Activated naive CD8-positive, alpha-beta T cell treated with anti-CD3 and anti-CD28 coated beads, Interleukin-2, amount 10 ng/mL, durations not matched to agents 7 days and 5 days (primary cell): ENCODE data around the gene ZNF185. TPM values are rescaled to one million over a fixed set of nuclear protein-coding genes. Genes with fewer than 3 reads are reported as not detected.

ENCODE experiments used
- ATAC-seq: fragments of 150-1000 bp; cut with Tn5 transposase; one replicate; pipeline ENCODE4 v1.10.0; 2021; ENCODE audit warnings: low read depth, moderate library complexity
- POLR2A ChIA-PET: fragments of 350-600 bp; sonication (Branson Sonifier 250); formaldehyde crosslinking; loops from one replicate; lab custom pipeline; 2021; ENCODE audit warnings: antibody characterized with exemption; lab: Charles Lee
- DNase-seq: peaks from one replicate; pipeline ENCODE4 v3.0.0; 2021
- H3K27ac Mint-ChIP-seq: one replicate; pipeline ENCODE4 v1.8.0; 2022; ENCODE audit warnings: mild to moderate bottlenecking, mixed read lengths
- H3K27me3 Mint-ChIP-seq: one replicate; pipeline ENCODE4 v1.8.0; 2022; ENCODE audit warnings: mild to moderate bottlenecking, moderate library complexity, mixed read lengths
- H3K36me3 Mint-ChIP-seq: one replicate; pipeline ENCODE4 v1.8.0; 2021; ENCODE audit warnings: mild to moderate bottlenecking, mixed read lengths
- H3K4me1 Mint-ChIP-seq: one replicate; pipeline ENCODE4 v1.8.0; 2021; ENCODE audit warnings: mixed read lengths
- H3K4me3 Mint-ChIP-seq: one replicate; pipeline ENCODE4 v1.8.0; 2022; ENCODE audit warnings: mild to moderate bottlenecking, moderate library complexity, mixed read lengths
- H3K9me3 Mint-ChIP-seq: one replicate; pipeline ENCODE4 v1.8.0; 2021; ENCODE audit warnings: mixed read lengths
- total RNA-seq, 2 experiments: library from RNA; stranded (reverse); gene quantifications; one replicate each; pipeline ENCODE4 v1.2.3, GENCODE V29; 2021

Gene ZNF185
- total RNA-seq, 2 experiments from 2014 or later: 1.6 to 1.9 TPM

DNA sequence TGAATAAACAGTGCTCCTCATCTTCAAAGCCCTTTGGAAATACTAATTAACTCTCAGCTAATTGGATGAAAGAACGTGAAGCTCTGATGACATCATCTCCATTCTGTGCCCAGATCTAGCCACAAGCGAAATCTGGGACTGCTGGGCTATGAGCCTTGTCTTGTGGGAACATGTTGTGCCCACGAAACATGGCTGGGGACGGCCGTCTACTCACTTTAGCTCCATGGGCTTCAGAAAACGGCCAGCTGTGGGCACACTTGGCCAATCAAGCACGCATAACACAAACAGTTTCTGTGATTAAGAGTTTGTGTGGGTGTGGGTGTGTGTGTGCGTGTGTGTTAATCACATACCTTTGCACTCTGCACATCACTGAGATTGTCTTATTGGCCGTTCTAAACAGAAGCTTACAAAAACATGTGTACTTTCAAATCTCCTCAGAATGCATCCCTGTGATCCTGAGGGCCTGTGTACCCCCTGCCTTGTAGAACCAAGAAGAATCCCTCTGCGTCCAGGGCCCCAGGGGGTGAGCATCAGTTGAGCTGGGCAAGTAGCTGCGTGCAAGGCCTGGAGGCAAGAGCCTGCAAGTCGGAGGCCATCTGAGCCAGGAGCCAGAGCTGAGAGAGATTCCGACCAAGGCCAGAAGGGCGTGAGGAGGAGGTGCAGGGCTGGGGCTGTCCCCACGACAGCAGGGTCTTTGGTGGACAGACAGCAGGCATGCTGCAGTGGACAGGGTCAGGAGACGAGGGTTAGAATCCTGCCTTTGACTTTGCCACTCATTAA lies 18.7 kb upstream of the ZNF185 start:
- no peaks in the 10 kb centered on the region for H3K4me1 Mint-ChIP-seq
- ATAC-seq (no peak), DNase-seq (no peak)
- no peaks in the 10 kb centered on the region for H3K9me3 Mint-ChIP-seq
- no peaks in the 10 kb centered on the region for H3K36me3 Mint-ChIP-seq
- H3K27me3 Mint-ChIP-seq: no peaks in the 10 kb centered on the region
- H3K4me3 Mint-ChIP-seq: no peak overlapping the region
- POLR2A ChIA-PET: interaction anchor here (0.5 kb wide), 1 partner anchor 1982 kb away, joined by 3 read pairs; no protein-coding TSS in a partner anchor
- H3K27ac Mint-ChIP-seq: no peak overlapping the region

GRCh38 chrX:152881289-152881688 lies 16.6 kb upstream of the ZNF185 start:
- Mint-ChIP-seq H3K4me3 (no peak overlapping the region), H3K36me3 (no peaks in the 10 kb centered on the region), H3K4me1 (no peaks in the 10 kb centered on the region), H3K9me3 (no peaks in the 10 kb centered on the region), H3K27ac (no peak overlapping the region), H3K27me3 (no peaks in the 10 kb centered on the region)
- POLR2A ChIA-PET: no interaction called here
- DNase-seq (no peak), ATAC-seq (no peak)

DNA sequence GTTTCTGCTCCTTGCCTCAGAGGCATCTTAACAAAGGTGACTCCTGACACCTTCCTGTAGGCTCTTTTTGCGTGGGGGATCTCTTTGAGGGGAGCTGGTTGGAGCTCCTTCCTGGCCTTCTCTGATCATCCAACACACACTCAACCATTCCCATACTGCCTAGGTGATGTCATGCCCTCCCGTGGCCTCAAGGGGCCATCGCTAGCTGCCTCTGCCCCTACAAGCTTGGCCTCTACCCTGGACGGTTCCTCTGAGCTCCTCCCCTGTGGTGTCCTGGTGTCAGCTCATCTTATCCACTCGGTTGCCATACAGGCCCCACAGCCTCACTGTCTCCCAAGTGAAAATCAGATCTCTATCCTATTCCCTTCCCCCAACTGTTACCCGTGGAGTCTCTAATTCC lies 13.7 kb upstream of the ZNF185 start:
- no peak for DNase-seq
- POLR2A ChIA-PET: no interaction called here
- ATAC-seq: no peak
- no peaks in the 10 kb centered on the region for H3K9me3 Mint-ChIP-seq
- no peaks in the 10 kb centered on the region for H3K27me3 Mint-ChIP-seq
- H3K4me3 Mint-ChIP-seq: no peak overlapping the region
- H3K36me3 Mint-ChIP-seq: no peaks in the 10 kb centered on the region
- H3K27ac Mint-ChIP-seq: no peak overlapping the region
- H3K4me1 Mint-ChIP-seq: no peaks in the 10 kb centered on the region

DNA sequence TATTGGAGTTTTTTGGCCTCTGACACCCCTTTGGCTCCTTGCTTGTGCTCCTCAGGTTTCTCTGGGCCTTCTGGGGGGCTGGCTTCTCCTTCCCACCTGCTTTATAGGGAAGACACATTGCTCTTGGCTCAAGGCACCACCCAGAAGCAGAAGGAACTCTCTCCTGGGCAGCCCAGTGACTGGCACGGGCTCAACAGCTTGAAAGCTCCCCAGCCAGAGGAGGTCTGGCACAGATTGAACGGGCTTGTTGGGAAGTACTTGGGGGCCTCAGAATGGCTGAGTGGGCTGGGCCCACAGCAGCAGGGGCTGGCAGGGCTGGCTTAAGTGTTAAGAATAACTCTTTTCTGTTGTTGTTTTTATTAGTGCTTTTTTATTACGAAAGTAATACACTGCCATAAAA lies 11.2 kb upstream of the ZNF185 start:
- Mint-ChIP-seq H3K4me3 (no peak overlapping the region), H3K27me3 (peaks cover 14% of the 10 kb centered on the region), H3K9me3 (no peaks in the 10 kb centered on the region), H3K27ac (no peak overlapping the region), H3K4me1 (no peaks in the 10 kb centered on the region), H3K36me3 (no peaks in the 10 kb centered on the region)
- no peak for ATAC-seq
- no peak for DNase-seq
- POLR2A ChIA-PET: no interaction called here

GRCh38 chrX:152892499-152892898 lies 5.4 kb upstream of the ZNF185 start:
- ATAC-seq (no peak), DNase-seq (no peak)
- Mint-ChIP-seq H3K9me3 (no peaks in the 10 kb centered on the region), H3K27me3 (peaks cover 21% of the 10 kb centered on the region), H3K4me1 (no peaks in the 10 kb centered on the region), H3K27ac (no peak overlapping the region), H3K4me3 (no peak overlapping the region), H3K36me3 (no peaks in the 10 kb centered on the region)
- POLR2A ChIA-PET: no interaction called here

- ATAC-seq: no peak
- no peaks in the 10 kb centered on the region for H3K36me3 Mint-ChIP-seq
Observed at GRCh38 chrX:152892999-152893891, 4.6 kb upstream of the ZNF185 start.

GRCh38 chrX:152893980-152894610 lies 3.8 kb upstream of the ZNF185 start:
- H3K27me3 Mint-ChIP-seq: peaks cover 25% of the 10 kb centered on the region
- DNase-seq: no peak
- H3K9me3 Mint-ChIP-seq: no peaks in the 10 kb centered on the region
- POLR2A ChIA-PET: no interaction called here
- no peaks in the 10 kb centered on the region for H3K36me3 Mint-ChIP-seq
- no peak for ATAC-seq
- H3K4me1 Mint-ChIP-seq: no peaks in the 10 kb centered on the region
- no peak overlapping the region for H3K27ac Mint-ChIP-seq
- H3K4me3 Mint-ChIP-seq: no peak overlapping the region

More at GRCh38 chrX:152892999-152893891, 4.6 kb upstream of the ZNF185 start:
- no peaks in the 10 kb centered on the region for H3K4me1 Mint-ChIP-seq
- H3K4me3 Mint-ChIP-seq: no peak overlapping the region
- no peaks in the 10 kb centered on the region for H3K9me3 Mint-ChIP-seq
- H3K27me3 Mint-ChIP-seq: peaks cover 21% of the 10 kb centered on the region
- DNase-seq: no peak
- POLR2A ChIA-PET: no interaction called here
- no peak overlapping the region for H3K27ac Mint-ChIP-seq

DNA sequence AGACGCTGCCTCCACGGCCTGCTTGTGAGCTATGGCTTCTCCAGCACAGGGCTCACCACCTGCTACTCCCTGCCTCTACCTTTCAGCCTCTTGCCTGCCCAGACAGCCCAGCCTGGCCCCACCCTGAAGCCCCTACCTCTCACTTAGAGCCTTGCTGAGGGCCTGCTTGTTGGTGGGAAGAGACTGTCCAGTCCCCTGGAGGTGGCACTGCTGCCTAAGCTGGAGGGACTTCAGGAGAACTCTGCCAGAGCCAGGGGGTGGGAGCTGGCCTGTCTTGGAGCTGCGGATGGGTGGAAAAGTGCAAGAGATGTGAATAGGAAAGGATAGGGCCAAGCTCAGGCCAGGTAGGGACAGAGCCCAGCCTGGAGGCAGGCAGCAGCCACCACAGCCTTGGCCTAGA lies 2.7 kb upstream of the ZNF185 start:
- no peak for ATAC-seq
- no peaks in the 10 kb centered on the region for H3K36me3 Mint-ChIP-seq
- H3K4me3 Mint-ChIP-seq: no peak overlapping the region
- POLR2A ChIA-PET: no interaction called here
- no peak overlapping the region for H3K27ac Mint-ChIP-seq
- DNase-seq: no peak
- peaks cover 19% of the 10 kb centered on the region for H3K27me3 Mint-ChIP-seq
- no peaks in the 10 kb centered on the region for H3K4me1 Mint-ChIP-seq
- H3K9me3 Mint-ChIP-seq: no peaks in the 10 kb centered on the region

DNA sequence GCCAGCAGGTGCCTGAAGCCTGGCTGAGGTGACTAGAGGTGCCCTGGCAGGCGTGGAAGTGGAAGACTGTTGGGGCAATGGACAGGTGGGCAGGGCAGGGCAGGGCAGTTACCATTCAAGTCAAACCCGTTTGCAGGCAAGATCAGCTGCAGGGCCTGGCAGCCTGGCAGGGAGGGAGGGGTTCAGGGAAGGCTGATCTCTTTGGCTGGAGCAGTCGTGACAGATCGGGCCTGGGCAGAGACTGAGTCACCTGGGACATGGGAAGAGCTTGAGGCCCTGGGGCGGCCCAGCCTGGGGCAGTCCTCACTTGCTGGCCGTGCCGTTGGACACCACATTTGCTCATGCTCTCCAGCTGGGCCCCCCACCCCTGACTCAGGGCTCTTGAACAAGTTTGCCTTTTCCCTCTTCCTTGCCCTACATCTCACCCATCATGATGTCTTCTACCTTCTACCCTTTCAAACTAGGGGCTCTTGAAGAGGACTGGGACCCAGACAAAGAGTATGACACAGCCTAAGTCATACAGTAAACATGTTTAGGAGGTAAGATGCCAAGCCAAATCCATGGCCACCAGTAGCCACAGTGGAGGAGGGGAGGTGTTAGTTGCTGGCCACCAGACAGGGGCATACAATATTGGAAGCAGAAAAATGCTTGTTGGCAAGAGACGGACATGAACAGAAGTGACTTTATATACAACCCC lies 2.0 kb upstream of the ZNF185 start:
- H3K36me3 Mint-ChIP-seq: no peaks in the 10 kb centered on the region
- ATAC-seq (no peak), DNase-seq (no peak)
- H3K27ac Mint-ChIP-seq: no peak overlapping the region
- POLR2A ChIA-PET: no interaction called here
- no peaks in the 10 kb centered on the region for H3K9me3 Mint-ChIP-seq
- H3K4me1 Mint-ChIP-seq: no peaks in the 10 kb centered on the region
- peaks cover 17% of the 10 kb centered on the region for H3K27me3 Mint-ChIP-seq
- no peak overlapping the region for H3K4me3 Mint-ChIP-seq

- POLR2A ChIA-PET: no interaction called here
- no peak for DNase-seq
- no peak for ATAC-seq
- H3K27ac Mint-ChIP-seq: no peak overlapping the region
- H3K27me3 Mint-ChIP-seq: peaks cover 14% of the 10 kb centered on the region
- no peak overlapping the region for H3K4me3 Mint-ChIP-seq
- no peaks in the 10 kb centered on the region for H3K4me1 Mint-ChIP-seq
- H3K9me3 Mint-ChIP-seq: no peaks in the 10 kb centered on the region
- H3K36me3 Mint-ChIP-seq: no peaks in the 10 kb centered on the region
Observed at GRCh38 chrX:152896450-152896849, 1.4 kb upstream of the ZNF185 start.

DNA sequence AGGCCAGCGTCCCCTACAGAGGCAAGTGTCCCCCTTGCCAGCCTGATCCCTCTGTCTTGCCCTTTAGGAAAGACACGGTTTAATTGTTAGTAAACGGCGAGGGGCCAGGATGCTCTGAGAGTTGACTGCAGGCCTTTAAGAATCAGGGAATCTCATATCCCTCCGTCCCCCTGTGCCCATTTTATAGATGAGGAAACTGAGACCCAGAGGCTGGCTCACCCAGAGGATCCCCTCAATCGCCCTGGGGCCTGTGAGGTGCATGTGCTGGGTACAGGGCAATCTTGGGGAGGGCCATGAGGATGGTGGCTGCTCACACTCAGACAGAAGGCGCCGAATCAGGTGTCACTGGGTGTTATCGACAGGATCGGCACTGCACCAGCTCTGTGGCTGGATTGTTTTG lies 575 bp downstream of the ZNF185 start:
- Mint-ChIP-seq H3K4me3 (no peak overlapping the region), H3K27ac (no peak overlapping the region), H3K27me3 (peaks cover 14% of the 10 kb centered on the region), H3K9me3 (no peaks in the 10 kb centered on the region), H3K36me3 (no peaks in the 10 kb centered on the region), H3K4me1 (no peaks in the 10 kb centered on the region)
- DNase-seq (no peak), ATAC-seq (no peak)
- POLR2A ChIA-PET: no interaction called here

DNA sequence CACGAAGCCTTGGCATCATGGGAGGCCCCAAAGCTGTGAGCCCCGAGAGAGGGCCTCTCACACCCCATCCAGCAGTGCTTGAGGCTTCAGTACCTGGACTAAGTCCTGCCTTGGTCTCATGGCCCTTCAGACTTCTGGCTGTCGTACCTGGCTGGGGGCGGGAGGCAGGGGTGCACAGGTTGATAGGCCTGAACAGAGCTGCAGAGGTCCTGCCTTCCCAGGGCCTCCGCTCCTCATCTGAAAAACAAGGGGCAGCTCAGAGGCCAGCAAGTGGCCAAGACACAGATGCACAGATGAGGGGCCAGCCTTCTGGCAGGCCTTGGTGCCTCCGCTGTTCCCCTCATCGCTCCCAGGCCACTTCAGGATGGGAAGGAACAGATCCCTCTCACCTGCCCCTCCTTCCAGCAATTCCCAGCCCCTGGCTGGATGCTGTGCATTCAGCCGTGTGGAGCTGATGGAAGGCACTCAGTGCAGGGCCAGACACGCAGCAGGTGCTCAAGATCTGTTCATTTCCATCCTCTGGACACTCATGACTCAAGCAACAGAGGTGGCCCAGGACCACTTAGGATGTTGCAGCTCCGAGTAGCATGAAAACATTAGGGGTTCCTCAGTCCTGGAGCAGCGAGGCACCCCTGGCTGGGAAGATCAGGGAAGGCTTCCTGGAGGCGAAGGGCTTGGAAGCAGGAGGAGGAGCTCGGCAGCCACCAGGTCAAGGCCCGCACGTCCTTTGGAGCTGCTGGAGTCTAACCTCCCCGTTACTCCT lies 1.4 kb downstream of the ZNF185 start:
- H3K27me3 Mint-ChIP-seq: peaks cover 14% of the 10 kb centered on the region
- POLR2A ChIA-PET: no interaction called here

More for the DNA sequence above, 1.4 kb downstream of the ZNF185 start:
- no peaks in the 10 kb centered on the region for H3K4me1 Mint-ChIP-seq
- ATAC-seq: no peak
- DNase-seq: no peak
- H3K9me3 Mint-ChIP-seq: no peaks in the 10 kb centered on the region
- H3K27ac Mint-ChIP-seq: no peak overlapping the region
- H3K4me3 Mint-ChIP-seq: no peak overlapping the region
- no peaks in the 10 kb centered on the region for H3K36me3 Mint-ChIP-seq
